ENCODE results near the gene TAOK1. TPM values are rescaled to one million over a fixed set of nuclear protein-coding genes. Genes with fewer than 3 reads are reported as not detected.

The TAOK1 gene
- polyA plus RNA-seq, 1 experiment, result 34.2 TPM

DNA sequence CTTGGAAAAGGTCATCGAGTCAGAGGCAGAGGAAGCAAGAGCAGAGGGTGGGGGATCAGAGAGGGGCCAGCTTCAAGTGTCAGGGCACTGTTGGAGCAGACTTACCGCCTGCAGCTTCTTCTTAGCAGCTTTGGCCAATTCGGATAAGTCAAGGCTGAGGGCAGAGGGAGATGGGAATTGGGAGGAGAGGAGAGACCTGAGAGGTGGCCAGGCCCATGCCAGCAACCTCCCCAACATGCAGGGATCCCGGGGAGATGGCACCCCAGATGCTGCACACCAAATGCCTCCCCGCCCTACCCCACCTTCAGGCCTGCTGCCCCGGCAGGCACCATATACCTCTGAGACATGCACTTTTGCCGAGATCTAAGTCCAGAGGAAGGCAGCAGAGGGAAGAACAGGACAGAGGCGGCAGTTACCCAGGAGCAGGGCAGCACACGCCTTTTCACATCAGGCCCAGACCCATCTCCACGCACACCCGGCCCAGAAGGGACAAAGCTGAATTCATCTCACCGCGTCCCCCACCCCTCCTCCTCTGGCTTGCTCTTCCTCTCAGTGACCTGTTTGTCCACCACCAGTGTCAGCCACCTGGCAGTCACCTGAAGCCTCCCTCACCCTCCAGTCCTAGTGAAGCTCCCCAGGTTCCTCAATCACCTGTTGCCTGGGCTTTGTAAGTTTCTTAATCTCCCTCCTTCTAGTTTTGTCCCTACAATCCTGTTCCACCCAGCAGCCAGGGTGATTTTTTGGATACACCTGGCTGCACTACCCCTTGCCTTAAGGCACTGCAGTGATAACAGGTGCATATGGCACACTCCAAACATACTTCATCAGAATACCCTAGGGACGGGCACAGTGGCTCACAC lies 188.7 kb downstream of the TAOK1 start:
- ChIA-PET CTCF (interaction anchor here (0.6 to 4.6 kb wide), 8 partner anchors 13 to 515 kb away, joined by 3 to 36 read pairs (median 8); partner anchors contain the start of gene ANKRD13B), POLR2A (no interaction called here)
- Histone ChIP-seq H3K9me3 (ENCODE audit: control insufficient read depth, insufficient read depth, low read length) (peaks cover 3% of the 10 kb centered on the region; the same call in 1 of the 2 replicates), H3K27me3 (ENCODE audit: control insufficient read depth, insufficient read depth, low read length) (no peaks in the 10 kb centered on the region), H3K4me3 (ENCODE audit: low read depth, low read length) (no peak overlapping the region), H3K27ac (ENCODE audit: low read depth, low read length) (no peak overlapping the region)
- DNase-seq (ENCODE audit: low read depth, low spot score), result no peak
- TF ChIP-seq, protein P1, sequence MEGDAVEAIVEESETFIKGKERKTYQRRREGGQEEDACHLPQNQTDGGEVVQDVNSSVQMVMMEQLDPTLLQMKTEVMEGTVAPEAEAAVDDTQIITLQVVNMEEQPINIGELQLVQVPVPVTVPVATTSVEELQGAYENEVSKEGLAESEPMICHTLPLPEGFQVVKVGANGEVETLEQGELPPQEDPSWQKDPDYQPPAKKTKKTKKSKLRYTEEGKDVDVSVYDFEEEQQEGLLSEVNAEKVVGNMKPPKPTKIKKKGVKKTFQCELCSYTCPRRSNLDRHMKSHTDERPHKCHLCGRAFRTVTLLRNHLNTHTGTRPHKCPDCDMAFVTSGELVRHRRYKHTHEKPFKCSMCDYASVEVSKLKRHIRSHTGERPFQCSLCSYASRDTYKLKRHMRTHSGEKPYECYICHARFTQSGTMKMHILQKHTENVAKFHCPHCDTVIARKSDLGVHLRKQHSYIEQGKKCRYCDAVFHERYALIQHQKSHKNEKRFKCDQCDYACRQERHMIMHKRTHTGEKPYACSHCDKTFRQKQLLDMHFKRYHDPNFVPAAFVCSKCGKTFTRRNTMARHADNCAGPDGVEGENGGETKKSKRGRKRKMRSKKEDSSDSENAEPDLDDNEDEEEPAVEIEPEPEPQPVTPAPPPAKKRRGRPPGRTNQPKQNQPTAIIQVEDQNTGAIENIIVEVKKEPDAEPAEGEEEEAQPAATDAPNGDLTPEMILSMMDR (IDR thresholded peaks at IDR 0.05; ENCODE audit: low read depth, low read length), result no peak

DNA sequence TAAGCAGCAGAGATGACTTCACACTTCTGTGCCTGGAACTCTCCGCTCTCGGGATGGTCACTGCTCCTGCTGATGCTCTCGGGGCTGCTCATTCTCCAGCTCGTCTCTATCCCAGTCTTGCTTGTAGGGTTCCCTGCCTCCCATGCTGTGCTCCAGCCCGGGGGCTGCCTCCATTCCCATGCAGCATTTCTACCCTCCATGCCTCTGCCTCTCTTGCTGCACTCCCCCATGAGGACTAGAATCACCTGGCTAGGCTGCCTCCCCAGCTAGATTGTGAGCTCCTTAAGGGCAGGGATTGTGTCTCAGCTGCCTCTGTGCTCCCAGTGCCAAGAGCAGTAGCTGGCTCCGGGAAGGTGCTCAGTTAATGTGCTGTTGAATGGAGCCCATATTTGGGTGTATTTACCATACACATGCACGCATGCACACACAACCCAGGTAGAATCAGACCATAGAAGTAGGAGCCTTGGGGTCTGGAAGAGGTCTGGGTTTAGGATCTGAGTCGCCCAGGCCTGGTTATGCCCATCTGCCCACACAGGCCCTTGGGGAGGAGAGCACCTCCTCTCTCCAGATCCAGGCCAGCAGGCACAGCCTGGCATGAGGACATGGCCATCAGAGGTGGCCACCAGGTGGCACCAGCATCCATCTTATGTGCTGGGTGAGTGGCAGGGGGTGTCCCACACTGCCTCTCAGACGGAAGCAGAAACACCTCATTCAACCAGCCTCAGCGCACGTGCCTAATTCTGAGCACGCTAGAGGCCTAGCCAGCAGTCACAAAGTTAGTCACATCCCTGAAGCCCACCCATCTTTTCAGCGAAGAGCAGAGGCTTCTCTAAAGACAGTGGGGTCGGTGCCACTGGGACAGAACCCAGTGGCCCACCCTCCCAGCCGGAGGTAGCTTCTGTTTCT lies 190.0 kb downstream of the TAOK1 start:
- H3K9me3 ChIP-seq (ENCODE audit: control insufficient read depth, insufficient read depth, low read length), result peaks cover 3% of the 10 kb centered on the region; the same call in 1 of the 2 replicates
- no peak overlapping the region for H3K4me3 ChIP-seq (ENCODE audit: low read depth, low read length)
- no peaks in the 10 kb centered on the region for H3K27me3 ChIP-seq (ENCODE audit: control insufficient read depth, insufficient read depth, low read length)
- DNase-seq (ENCODE audit: low read depth, low spot score), result no peak
- CTCF ChIA-PET, result interaction anchor here (0.6 to 4.6 kb wide), 25 partner anchors 8 to 513 kb away, joined by 3 to 36 read pairs (median 5); partner anchors contain the start of gene ANKRD13B
- no peak overlapping the region for H3K27ac ChIP-seq (ENCODE audit: low read depth, low read length)
- POLR2A ChIA-PET, result interaction anchor here (0.7 kb wide), 2 partner anchors 60 to 339 kb away, joined by 3 to 6 read pairs; no protein-coding TSS in a partner anchor
- TF ChIP-seq, protein P1 (IDR thresholded peaks at IDR 0.05; ENCODE audit: low read depth, low read length), result peak; percentile 79

DNA sequence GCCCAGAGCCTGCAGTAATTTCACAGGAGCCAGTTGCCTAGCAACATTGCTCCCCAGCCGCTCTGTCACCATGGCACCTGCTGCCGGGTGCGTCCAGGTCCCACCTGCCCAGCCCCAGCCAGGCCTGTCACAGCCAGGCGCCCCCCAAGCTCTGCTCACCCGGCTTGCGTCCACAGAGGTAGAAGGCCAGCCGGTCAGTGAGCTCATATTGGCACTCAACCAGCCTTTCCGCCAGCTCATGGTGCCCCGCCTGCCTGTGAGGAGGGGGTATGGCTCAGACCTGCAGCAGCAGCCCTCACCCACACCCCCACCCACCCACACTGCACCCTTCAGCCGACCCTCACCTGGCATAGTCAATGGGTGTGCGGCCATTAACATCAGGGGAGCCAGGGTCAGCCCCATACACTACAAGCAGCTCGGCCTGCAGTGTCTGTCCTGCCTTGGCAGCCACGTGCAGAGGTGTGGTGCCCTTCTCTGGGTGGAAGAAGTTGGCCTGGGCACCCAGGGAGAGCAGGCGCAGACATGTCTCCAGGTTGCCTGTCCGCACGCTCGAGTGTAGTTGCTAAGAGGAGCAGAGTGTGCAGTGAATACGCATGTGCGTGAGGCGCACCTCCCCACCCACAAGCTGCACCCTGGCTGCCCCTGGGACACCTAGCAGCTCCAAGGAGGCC lies 191.6 kb downstream of the TAOK1 start:
- Histone ChIP-seq H3K9me3 (ENCODE audit: control insufficient read depth, insufficient read depth, low read length) (peaks cover 3% of the 10 kb centered on the region; the same call in 1 of the 2 replicates), H3K27me3 (ENCODE audit: control insufficient read depth, insufficient read depth, low read length) (no peaks in the 10 kb centered on the region), H3K4me3 (ENCODE audit: low read depth, low read length) (no peak overlapping the region), H3K27ac (ENCODE audit: low read depth, low read length) (no peak overlapping the region)
- no peak for DNase-seq (ENCODE audit: low read depth, low spot score)
- ChIA-PET POLR2A (no interaction called here), CTCF (interaction anchor here (0.9 to 4.6 kb wide), 13 partner anchors 9 to 514 kb away, joined by 3 to 36 read pairs (median 7); partner anchors contain the start of genes ANKRD13B and TP53I13)
- TF ChIP-seq, protein P1 (IDR thresholded peaks at IDR 0.05; ENCODE audit: low read depth, low read length), result no peak

DNA sequence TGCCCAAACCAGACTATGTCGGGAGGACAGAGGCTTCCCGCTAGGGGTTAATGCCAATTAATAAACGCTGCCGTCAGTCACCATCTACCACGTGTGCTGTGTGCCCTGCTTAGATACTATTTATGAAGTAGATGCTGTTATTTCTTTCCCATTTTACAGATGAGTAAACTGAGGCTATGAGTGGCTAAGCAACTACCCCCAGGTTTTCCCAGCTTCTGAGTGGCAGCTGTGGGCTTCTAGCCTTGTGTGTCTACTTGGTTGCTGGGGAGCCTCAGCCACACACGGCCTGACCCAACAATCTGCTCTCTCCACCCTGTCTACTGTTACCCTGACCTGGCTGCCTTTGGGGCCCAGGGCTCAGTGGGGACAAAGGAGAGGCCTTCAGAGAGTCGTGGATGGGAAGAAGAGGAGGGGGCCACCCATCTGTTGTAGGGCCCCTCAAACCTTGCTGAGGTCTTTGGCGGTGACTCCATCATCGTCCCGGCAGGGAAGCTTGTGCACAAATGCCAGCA lies 192.1 kb downstream of the TAOK1 start:
- Histone ChIP-seq H3K27me3 (ENCODE audit: control insufficient read depth, insufficient read depth, low read length) (no peaks in the 10 kb centered on the region), H3K4me3 (ENCODE audit: low read depth, low read length) (no peak overlapping the region), H3K27ac (ENCODE audit: low read depth, low read length) (no peak overlapping the region), H3K9me3 (ENCODE audit: control insufficient read depth, insufficient read depth, low read length) (peaks cover 3% of the 10 kb centered on the region; the same call in 1 of the 2 replicates)
- DNase-seq (ENCODE audit: low read depth, low spot score), result no peak
- CTCF ChIA-PET, result interaction anchor here (1.2 to 4.6 kb wide), 5 partner anchors 9 to 514 kb away, joined by 3 to 23 read pairs (median 8); partner anchors contain the start of genes ANKRD13B and TP53I13
- TF ChIP-seq, protein P1 (IDR thresholded peaks at IDR 0.05; ENCODE audit: low read depth, low read length), result no peak
- POLR2A ChIA-PET, result interaction anchor here (0.8 kb wide), 1 partner anchor 31 kb away, joined by 4 read pairs; no protein-coding TSS in a partner anchor

Data from AG04450 (cell line).